ENCODE data around the gene RAP1A. TPM values are rescaled to one million over a fixed set of nuclear protein-coding genes. Genes with fewer than 3 reads are reported as not detected.

The RAP1A gene
- total RNA-seq, 4 donors from 2014 or later = 61.4 to 167 (median 95.0) TPM

- TF ChIP-seq CTCF (IDR thresholded peaks at IDR 0.05; ENCODE audit: low read depth) = no peak
Measured at GRCh38 chr1:111592389-111593361, 26.9 kb upstream of the RAP1A start.

- TF ChIP-seq CTCF (IDR thresholded peaks at IDR 0.05; ENCODE audit: low read depth) = no peak
Measured at GRCh38 chr1:111593403-111594305, 25.9 kb upstream of the RAP1A start.

GRCh38 chr1:111594306-111594693, 25.3 kb upstream of the RAP1A start:
- no peak for TF ChIP-seq CTCF (IDR thresholded peaks at IDR 0.05; ENCODE audit: low read depth)

GRCh38 chr1:111595807-111596206, 23.8 kb upstream of the RAP1A start:
- TF ChIP-seq CTCF (IDR thresholded peaks at IDR 0.05; ENCODE audit: low read depth) = no peak

GRCh38 chr1:111596499-111596898, 23.1 kb upstream of the RAP1A start:
- TF ChIP-seq CTCF (IDR thresholded peaks at IDR 0.05; ENCODE audit: low read depth) = no peak

- TF ChIP-seq CTCF (IDR thresholded peaks at IDR 0.05; ENCODE audit: low read depth) = no peak
Measured at GRCh38 chr1:111597426-111597825, 22.2 kb upstream of the RAP1A start.

GRCh38 chr1:111598544-111598943, 21.0 kb upstream of the RAP1A start:
- TF ChIP-seq CTCF (IDR thresholded peaks at IDR 0.05; ENCODE audit: low read depth) = no peak
